ENCODE data around the gene DAPK1.

DAPK1 gene

DNA sequence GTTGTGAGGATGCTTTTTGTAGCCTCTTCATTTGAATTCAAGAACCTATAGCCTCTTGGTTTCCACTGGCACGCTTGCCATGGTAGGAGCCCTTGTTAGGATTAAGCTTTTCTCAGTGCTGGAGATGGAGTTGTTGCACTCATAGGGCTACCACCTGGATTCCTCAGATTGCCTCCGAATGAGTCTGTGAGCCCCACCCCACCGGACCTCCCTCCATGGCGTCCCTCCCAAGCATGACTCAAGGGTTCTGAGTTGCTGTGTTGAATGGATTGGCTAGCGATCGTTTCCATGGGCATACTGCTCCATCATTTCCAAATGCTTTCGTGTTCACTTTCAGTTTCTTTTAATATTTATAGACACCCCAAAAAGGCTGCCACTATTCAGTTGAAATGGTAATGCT is 69.9 kb downstream of the DAPK1 start:
- no peaks in the 10 kb centered on the region for H3K27me3 ChIP-seq (ENCODE audit: insufficient read depth, low read length)
- no peak overlapping the region for H2BK120ac ChIP-seq (ENCODE audit: insufficient read depth, low read length, poor library complexity)
- H3K14ac ChIP-seq (ENCODE audit: low read length): no peak overlapping the region
- no peak overlapping the region for H3K18ac ChIP-seq (ENCODE audit: low read length)
- no peak overlapping the region for H3K9ac ChIP-seq (ENCODE audit: low read length)
- H2AK5ac ChIP-seq (ENCODE audit: low read length): no peak overlapping the region
- no peak overlapping the region for H2BK12ac ChIP-seq (ENCODE audit: low read length)
- peak; percentile 67 to 73 for DNase-seq
- H3K79me2 ChIP-seq (ENCODE audit: control insufficient read depth, insufficient read depth, low read length, poor library complexity): peaks cover 2% of the 10 kb centered on the region
- no peak overlapping the region for H2BK5ac ChIP-seq (ENCODE audit: low read depth, low read length, poor library complexity)
- no CpG with 5 or more reads among the region's 7 CpGs for WGBS (ENCODE audit: extremely low coverage, insufficient coverage, insufficient read length)
- H3K36me3 ChIP-seq (ENCODE audit: control insufficient read depth in 1 of 2, insufficient read depth in 2 of 2, low read length in 2 of 2): peaks cover 0 to 2% of the 10 kb centered on the region in 2 experiments
- no peak overlapping the region for H3K27ac ChIP-seq (ENCODE audit: low read depth, low read length)
- H3K9me3 ChIP-seq (ENCODE audit: insufficient read depth, low read depth, low read length): no peaks in the 10 kb centered on the region
- H3K79me1 ChIP-seq (ENCODE audit: low read length): peaks cover 2% of the 10 kb centered on the region
- no peak overlapping the region for H3K4ac ChIP-seq (ENCODE audit: low read depth, low read length)
- H3K4me1 ChIP-seq (ENCODE audit: control insufficient read depth in 1 of 2, insufficient read depth in 2 of 2, low read length in 2 of 2): peaks cover 21 to 36% of the 10 kb centered on the region in 2 experiments
- H3K4me2 ChIP-seq (ENCODE audit: low read length): no peak overlapping the region
- H3K4me3 ChIP-seq (ENCODE audit: low read depth, low read length): no peak overlapping the region
- H3K23ac ChIP-seq (ENCODE audit: low read length): no peak overlapping the region
- no peak overlapping the region for H4K8ac ChIP-seq (ENCODE audit: low read depth, low read length)
- H4K91ac ChIP-seq (ENCODE audit: low read depth, low read length): no peak overlapping the region
- no peak overlapping the region for H4K12ac ChIP-seq (ENCODE audit: low read depth, low read length)
- H2AFZ ChIP-seq (ENCODE audit: insufficient read depth, low read length, poor library complexity): no peak overlapping the region

DNA sequence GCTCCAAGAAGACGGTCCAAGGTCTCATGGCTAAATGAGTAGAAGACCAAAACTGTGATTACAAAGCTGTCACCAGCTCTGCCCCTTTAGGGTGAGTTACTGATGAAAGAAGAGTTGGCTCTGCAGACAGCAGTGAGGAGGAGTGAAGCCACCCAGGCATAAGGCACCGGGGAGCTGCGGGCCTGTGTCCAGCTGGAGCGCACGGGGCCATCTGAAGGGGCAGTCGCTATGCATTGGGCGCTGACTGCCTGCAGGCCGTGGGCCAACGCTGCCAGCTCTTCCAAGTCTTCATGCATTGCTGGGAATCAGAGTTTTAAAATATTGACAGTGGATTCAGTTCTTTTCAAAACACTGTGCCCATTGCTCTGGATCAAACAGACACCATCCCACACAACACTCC is 70.3 kb downstream of the DAPK1 start:
- H2AFZ ChIP-seq (ENCODE audit: insufficient read depth, low read length, poor library complexity): no peak overlapping the region
- no peak overlapping the region for H3K9ac ChIP-seq (ENCODE audit: low read length)
- no peak overlapping the region for H3K23ac ChIP-seq (ENCODE audit: low read length)
- no peak overlapping the region for H4K91ac ChIP-seq (ENCODE audit: low read depth, low read length)
- no peak overlapping the region for H3K4me2 ChIP-seq (ENCODE audit: low read length)
- H2AK5ac ChIP-seq (ENCODE audit: low read length): no peak overlapping the region
- H4K12ac ChIP-seq (ENCODE audit: low read depth, low read length): no peak overlapping the region
- no peak overlapping the region for H2BK12ac ChIP-seq (ENCODE audit: low read length)
- no peak overlapping the region for H3K4ac ChIP-seq (ENCODE audit: low read depth, low read length)
- no peaks in the 10 kb centered on the region for H3K9me3 ChIP-seq (ENCODE audit: insufficient read depth, low read depth, low read length)
- peaks cover 2% of the 10 kb centered on the region for H3K79me1 ChIP-seq (ENCODE audit: low read length)
- H2BK5ac ChIP-seq (ENCODE audit: low read depth, low read length, poor library complexity): no peak overlapping the region
- no peak for DNase-seq
- H2BK120ac ChIP-seq (ENCODE audit: insufficient read depth, low read length, poor library complexity): no peak overlapping the region
- H3K36me3 ChIP-seq (ENCODE audit: control insufficient read depth in 1 of 2, insufficient read depth in 2 of 2, low read length in 2 of 2): peaks cover 0 to 2% of the 10 kb centered on the region in 2 experiments
- peaks cover 2% of the 10 kb centered on the region for H3K79me2 ChIP-seq (ENCODE audit: control insufficient read depth, insufficient read depth, low read length, poor library complexity)
- no peaks in the 10 kb centered on the region for H3K27me3 ChIP-seq (ENCODE audit: insufficient read depth, low read length)
- H3K27ac ChIP-seq (ENCODE audit: low read depth, low read length): no peak overlapping the region
- no peak overlapping the region for H4K8ac ChIP-seq (ENCODE audit: low read depth, low read length)
- H3K14ac ChIP-seq (ENCODE audit: low read length): no peak overlapping the region
- peaks cover 24 to 39% of the 10 kb centered on the region in 2 experiments for H3K4me1 ChIP-seq (ENCODE audit: control insufficient read depth in 1 of 2, insufficient read depth in 2 of 2, low read length in 2 of 2)
- no CpG with 5 or more reads among the region's 9 CpGs for WGBS (ENCODE audit: extremely low coverage, insufficient coverage, insufficient read length)
- H3K4me3 ChIP-seq (ENCODE audit: low read depth, low read length): no peak overlapping the region
- no peak overlapping the region for H3K18ac ChIP-seq (ENCODE audit: low read length)

GRCh38 chr9:87568401-87568800 is 70.7 kb downstream of the DAPK1 start:
- Histone ChIP-seq H3K4me1 (ENCODE audit: control insufficient read depth in 1 of 2, insufficient read depth in 2 of 2, low read length in 2 of 2) (peaks cover 28 to 42% of the 10 kb centered on the region in 2 experiments), H3K79me1 (ENCODE audit: low read length) (peaks cover 2% of the 10 kb centered on the region), H2BK12ac (ENCODE audit: low read length) (no peak overlapping the region), H4K8ac (ENCODE audit: low read depth, low read length) (no peak overlapping the region), H3K27me3 (ENCODE audit: insufficient read depth, low read length) (no peaks in the 10 kb centered on the region), H3K14ac (ENCODE audit: low read length) (no peak overlapping the region), H4K91ac (ENCODE audit: low read depth, low read length) (no peak overlapping the region), H3K18ac (ENCODE audit: low read length) (no peak overlapping the region), H3K36me3 (ENCODE audit: control insufficient read depth in 1 of 2, insufficient read depth in 2 of 2, low read length in 2 of 2) (peaks cover 0 to 2% of the 10 kb centered on the region in 2 experiments), H2BK120ac (ENCODE audit: insufficient read depth, low read length, poor library complexity) (no peak overlapping the region), H3K27ac (ENCODE audit: low read depth, low read length) (no peak overlapping the region), H4K12ac (ENCODE audit: low read depth, low read length) (no peak overlapping the region), H2BK5ac (ENCODE audit: low read depth, low read length, poor library complexity) (no peak overlapping the region), H3K23ac (ENCODE audit: low read length) (no peak overlapping the region), H2AFZ (ENCODE audit: insufficient read depth, low read length, poor library complexity) (no peak overlapping the region), H3K4me2 (ENCODE audit: low read length) (no peak overlapping the region), H3K79me2 (ENCODE audit: control insufficient read depth, insufficient read depth, low read length, poor library complexity) (peaks cover 2% of the 10 kb centered on the region), H2AK5ac (ENCODE audit: low read length) (no peak overlapping the region), H3K9ac (ENCODE audit: low read length) (no peak overlapping the region), H3K4me3 (ENCODE audit: low read depth, low read length) (no peak overlapping the region), H3K4ac (ENCODE audit: low read depth, low read length) (no peak overlapping the region), H3K9me3 (ENCODE audit: insufficient read depth, low read depth, low read length) (no peaks in the 10 kb centered on the region)
- no peak for DNase-seq
- WGBS (ENCODE audit: extremely low coverage, insufficient coverage, insufficient read length): no CpG with 5 or more reads among the region's 3 CpGs

DNA sequence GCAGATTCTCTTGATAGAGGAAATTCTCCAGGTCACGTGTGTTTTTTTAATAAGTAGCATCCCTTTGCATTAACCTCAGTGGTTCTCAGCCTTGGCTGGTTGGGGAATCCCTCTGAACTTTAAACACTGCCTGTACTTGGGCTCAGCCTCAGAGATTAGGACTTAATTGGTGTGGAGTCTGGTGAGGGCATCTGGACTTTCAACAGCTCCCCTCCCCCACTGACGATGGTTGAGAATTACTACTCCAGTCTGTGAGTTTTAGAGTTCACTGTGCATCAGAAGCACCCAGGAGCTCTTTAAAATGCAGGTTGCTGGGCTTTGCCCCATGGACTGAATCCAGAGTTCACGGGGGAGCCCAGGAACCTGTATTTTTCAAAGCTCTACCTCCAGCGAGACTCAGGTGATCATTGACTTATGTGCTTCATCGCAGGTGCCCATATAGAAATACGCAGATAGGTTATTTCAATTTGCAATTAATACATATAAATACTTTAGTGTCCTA is 71.4 kb downstream of the DAPK1 start:
- H3K9ac ChIP-seq (ENCODE audit: low read length): no peak overlapping the region
- no peak overlapping the region for H4K91ac ChIP-seq (ENCODE audit: low read depth, low read length)
- no peak overlapping the region for H3K27ac ChIP-seq (ENCODE audit: low read depth, low read length)
- no peak overlapping the region for H3K23ac ChIP-seq (ENCODE audit: low read length)
- no peak overlapping the region for H2AFZ ChIP-seq (ENCODE audit: insufficient read depth, low read length, poor library complexity)
- H3K27me3 ChIP-seq (ENCODE audit: insufficient read depth, low read length): no peaks in the 10 kb centered on the region
- no peak for DNase-seq
- no peak overlapping the region for H2BK120ac ChIP-seq (ENCODE audit: insufficient read depth, low read length, poor library complexity)
- no peaks in the 10 kb centered on the region for H3K79me2 ChIP-seq (ENCODE audit: control insufficient read depth, insufficient read depth, low read length, poor library complexity)
- H2BK5ac ChIP-seq (ENCODE audit: low read depth, low read length, poor library complexity): no peak overlapping the region
- H3K4ac ChIP-seq (ENCODE audit: low read depth, low read length): no peak overlapping the region
- peak overlapping the region; percentile 3 for H3K4me2 ChIP-seq (ENCODE audit: low read length)
- H2AK5ac ChIP-seq (ENCODE audit: low read length): no peak overlapping the region
- H3K9me3 ChIP-seq (ENCODE audit: insufficient read depth, low read depth, low read length): no peaks in the 10 kb centered on the region
- H3K79me1 ChIP-seq (ENCODE audit: low read length): peaks cover 2% of the 10 kb centered on the region
- no peak overlapping the region for H3K4me3 ChIP-seq (ENCODE audit: low read depth, low read length)
- no peaks in the 10 kb centered on the region for H3K36me3 ChIP-seq (ENCODE audit: control insufficient read depth in 1 of 2, insufficient read depth in 2 of 2, low read length in 2 of 2)
- H3K14ac ChIP-seq (ENCODE audit: low read length): no peak overlapping the region
- no peak overlapping the region for H3K18ac ChIP-seq (ENCODE audit: low read length)
- no CpG with 5 or more reads among the region's 6 CpGs for WGBS (ENCODE audit: extremely low coverage, insufficient coverage, insufficient read length)
- no peak overlapping the region for H4K12ac ChIP-seq (ENCODE audit: low read depth, low read length)
- no peak overlapping the region for H2BK12ac ChIP-seq (ENCODE audit: low read length)
- no peak overlapping the region for H4K8ac ChIP-seq (ENCODE audit: low read depth, low read length)
- H3K4me1 ChIP-seq (ENCODE audit: control insufficient read depth in 1 of 2, insufficient read depth in 2 of 2, low read length in 2 of 2): peaks cover 25 to 35% of the 10 kb centered on the region in 2 experiments

Data from trophoblast cell (in vitro differentiated cells and primary cell).